CD4-positive, alpha-beta T cell treated with Interleukin-4 for 4 hours (primary cell): ENCODE measurements around the gene GOLGA5.
"Not testable (repeated sequence)": the region's sequence is repeated elsewhere in the genome, so short reads cannot be mapped to it uniquely, and the experiment has no call there.

Source experiments
- DNase-seq: peaks from one replicate; pipeline ENCODE4 v3.0.0-alpha.2; 2020

Gene GOLGA5

GRCh38 chr14:92780444-92781232 is 13.5 kb upstream of the GOLGA5 start:
- no peak for DNase-seq

GRCh38 chr14:92781350-92781749 is 12.8 kb upstream of the GOLGA5 start:
- DNase-seq: no peak

GRCh38 chr14:92783813-92784431 is 10.2 kb upstream of the GOLGA5 start:
- DNase-seq: peak; percentile 59

- DNase-seq: no peak
Observed at GRCh38 chr14:92785667-92786426, 8.3 kb upstream of the GOLGA5 start.

- no peak for DNase-seq
Observed at GRCh38 chr14:92786427-92786756, 7.7 kb upstream of the GOLGA5 start.

DNA sequence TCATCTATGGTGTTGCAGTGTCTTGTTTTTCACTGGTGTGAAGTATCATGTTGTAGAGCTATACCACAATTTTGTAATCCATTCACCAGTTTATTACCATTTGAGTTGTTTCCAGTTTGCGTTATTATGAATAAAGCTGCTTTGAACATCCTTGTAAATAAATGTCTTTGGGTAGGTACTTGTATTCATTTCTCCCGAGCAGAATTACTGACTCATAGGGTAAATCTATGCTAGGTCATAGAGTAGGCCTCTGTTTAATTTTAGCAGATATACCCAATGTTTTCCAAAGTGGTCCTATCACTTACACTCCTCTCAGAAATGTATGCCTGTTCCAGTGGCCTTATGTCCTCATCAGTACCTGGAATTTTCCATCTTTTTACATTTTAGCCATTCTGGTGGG is 6.6 kb upstream of the GOLGA5 start:
- no peak for DNase-seq

DNA sequence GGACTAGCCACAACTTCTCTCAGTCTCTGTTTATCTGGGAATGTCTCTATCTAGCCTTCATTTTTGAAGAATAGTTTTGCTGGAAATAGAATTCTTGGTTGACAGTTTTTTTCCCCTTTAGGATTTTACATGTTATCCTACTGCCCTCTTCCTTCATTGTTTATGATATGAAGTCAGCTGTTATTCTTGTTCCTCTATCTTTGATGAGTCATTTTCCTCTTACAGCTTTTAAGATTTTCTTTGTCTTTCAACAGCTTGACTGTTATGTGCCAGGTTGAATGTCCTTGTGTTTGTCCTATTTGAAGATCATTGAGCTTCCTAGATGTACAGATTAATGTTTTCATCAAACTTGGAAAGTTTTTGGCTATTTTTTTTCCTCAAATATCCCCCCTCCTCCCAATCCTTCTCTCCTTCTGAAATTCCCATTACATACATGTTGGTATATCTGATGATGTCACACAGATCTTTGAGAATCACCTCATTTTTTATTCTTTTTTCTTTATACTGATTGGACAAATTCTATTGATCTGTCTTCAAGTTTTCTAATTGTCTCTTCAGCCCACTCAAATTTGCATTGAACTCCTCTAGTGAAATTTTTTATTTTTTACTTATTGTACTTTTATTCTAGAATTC is 4.5 kb upstream of the GOLGA5 start:
- no peak for DNase-seq

DNA sequence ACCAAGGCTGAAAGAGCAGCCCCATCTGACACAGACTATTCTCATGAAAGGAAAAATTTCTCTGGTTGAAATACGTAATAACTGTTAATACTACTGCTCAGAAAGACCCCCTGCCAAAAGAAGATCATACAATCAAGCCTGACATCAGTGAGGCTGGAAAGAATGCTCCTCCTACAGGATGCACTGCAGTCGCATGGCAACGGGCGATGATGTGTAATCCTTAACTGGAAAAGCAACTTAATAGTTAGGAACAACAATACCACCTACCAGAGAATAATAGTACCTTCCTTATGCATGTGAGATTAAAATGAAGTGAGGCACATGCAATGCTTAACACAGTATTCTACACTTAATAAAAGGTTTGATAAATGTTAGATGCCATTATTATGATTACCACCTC is 1.2 kb upstream of the GOLGA5 start:
- no peak for DNase-seq

- DNase-seq: no peak
Observed at GRCh38 chr14:92794547-92794941, 439 bp downstream of the GOLGA5 start.

- no peak for DNase-seq
Observed at GRCh38 chr14:92794961-92795360, 856 bp downstream of the GOLGA5 start.

- DNase-seq: no peak
Observed at GRCh38 chr14:92797935-92798653, 4.0 kb downstream of the GOLGA5 start.

GRCh38 chr14:92798811-92799210 is 4.7 kb downstream of the GOLGA5 start:
- no peak for DNase-seq

GRCh38 chr14:92800012-92800411 is 5.9 kb downstream of the GOLGA5 start:
- DNase-seq: no peak

DNA sequence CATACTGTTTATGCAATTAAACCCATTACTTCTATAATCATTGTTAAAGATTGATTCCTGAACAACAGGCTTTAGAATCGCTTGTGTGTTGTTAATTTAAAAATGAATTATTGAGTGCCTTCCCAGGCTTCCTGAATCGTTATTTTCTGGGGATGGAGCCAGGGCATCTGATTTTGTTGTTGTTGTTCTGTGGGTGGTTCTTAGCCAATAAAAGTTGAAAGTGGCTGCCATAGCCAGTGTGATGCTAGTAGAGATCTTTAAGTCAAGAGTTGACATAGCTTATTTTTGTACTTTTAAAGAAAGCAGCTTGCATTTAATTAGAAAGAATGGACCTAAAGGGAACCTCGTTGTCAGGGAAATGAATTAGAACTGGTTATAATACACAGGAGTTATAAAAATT is 6.4 kb downstream of the GOLGA5 start:
- DNase-seq: no peak

- DNase-seq: no peak
Observed at GRCh38 chr14:92801917-92802316, 7.8 kb downstream of the GOLGA5 start.

- no peak for DNase-seq
Observed at GRCh38 chr14:92802678-92803077, 8.6 kb downstream of the GOLGA5 start.

DNA sequence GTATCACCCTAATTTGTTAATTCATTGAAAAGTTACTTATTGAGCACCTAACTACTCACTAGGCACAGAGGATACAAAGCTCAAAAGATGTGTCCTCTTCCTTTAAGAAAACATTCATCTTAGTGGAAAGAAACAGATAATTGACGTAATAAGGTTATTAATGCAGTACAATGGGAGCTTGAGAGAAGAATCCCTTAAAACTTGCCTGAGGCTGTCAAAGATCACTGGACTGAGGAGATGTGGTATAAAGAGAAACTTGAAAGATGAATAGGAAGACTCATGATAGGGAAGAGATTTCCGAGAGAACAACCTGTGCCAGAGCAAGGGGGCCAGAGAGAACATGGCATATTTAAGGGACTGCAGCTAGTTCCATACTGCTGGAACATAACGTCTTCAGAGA is 19.1 kb downstream of the GOLGA5 start:
- no peak for DNase-seq

GRCh38 chr14:92819011-92819597 is 25.0 kb downstream of the GOLGA5 start:
- DNase-seq: no peak

DNA sequence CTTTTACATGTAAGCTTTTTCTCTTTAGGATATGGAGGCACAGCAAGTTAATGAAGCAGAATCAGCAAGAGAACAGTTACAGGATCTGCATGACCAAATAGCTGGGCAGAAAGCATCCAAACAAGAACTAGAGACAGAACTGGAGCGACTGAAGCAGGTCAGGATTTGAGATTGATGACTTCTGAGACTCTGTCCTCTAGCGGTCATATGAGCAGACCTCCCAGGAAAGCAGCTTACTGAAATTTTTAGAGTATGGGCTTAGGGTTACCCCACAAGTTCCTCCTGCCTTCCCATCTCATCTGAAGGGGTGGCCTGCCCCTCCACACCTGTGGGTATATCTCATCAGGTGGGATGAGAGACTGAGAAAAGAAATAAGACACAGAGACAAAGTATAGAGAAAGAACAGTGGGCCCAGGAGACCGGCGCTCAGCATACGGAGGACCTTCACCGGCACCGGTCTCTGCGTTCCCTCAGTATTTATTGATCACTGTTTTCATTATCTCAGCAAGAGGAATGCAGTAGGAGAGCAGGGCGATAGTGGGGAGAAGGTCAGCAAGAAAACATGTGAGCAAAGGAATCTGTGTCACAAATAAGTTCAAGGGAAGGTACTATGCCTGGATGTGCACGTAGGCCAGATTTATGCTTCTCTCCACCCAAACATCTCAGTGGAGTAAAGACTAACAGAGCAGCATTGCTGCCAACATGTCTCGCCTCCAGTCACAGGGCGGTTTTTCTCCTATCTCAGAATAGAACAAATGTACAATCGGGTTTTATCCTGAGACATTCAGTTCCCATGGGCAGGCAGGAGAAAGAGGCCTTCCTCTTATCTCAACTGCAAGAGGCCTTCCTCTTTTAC is 25.8 kb downstream of the GOLGA5 start:
- not testable (repeated sequence) for DNase-seq

DNA sequence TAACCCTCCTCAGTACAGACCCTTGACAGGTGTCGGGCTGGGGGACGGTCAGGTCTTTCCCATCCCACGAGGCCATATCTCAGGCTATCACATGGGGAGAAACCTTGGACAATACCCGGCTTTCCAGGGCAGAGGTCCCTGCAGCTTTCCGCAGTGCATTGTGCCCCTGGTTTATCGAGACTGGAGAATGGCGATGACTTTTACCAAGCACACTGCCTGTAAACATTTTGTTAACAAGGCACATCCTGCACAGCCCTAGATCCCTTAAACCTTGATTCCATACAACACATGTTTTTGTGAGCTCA is 26.4 kb downstream of the GOLGA5 start:
- DNase-seq: not testable (repeated sequence)

DNA sequence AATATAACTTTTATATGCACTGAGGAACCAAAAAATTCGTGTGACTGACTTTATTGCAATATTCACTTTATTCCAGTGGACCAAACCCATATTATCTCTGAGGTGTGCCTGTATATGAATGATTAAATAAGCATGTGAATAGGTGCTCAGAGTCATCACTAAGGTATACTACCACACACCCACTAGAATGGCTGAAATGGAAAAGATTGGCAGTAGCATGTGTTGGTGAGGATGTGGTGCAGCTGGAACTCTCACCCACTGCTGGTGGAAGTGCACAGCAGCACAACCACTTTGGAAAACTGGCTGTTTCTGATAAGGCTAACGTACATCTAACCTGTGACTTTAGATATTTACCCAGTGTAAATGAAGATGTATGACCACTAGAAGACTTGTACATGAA is 36.8 kb downstream of the GOLGA5 start:
- no peak for DNase-seq
